Neural cell (in vitro differentiated cells): ENCODE results near the gene PCNA.

Experiments
- CTCF ChIP-seq: fragments of 450-650 bp; IDR thresholded peaks from 2 replicates; pipeline ENCODE4 v1.5.1; 2014; ENCODE audit warnings: antibody characterized with exemption, mild to moderate bottlenecking, moderate library complexity; ENCODE audit not compliant: poor library complexity, severe bottlenecking
- EZH2 ChIP-seq: fragments of 200-600, 300-800 bp; shearing (Covaris generic), sonication (generic); IDR thresholded peaks from 2 replicates; pipeline ENCODE4 v1.6.1; 2014; ENCODE audit warnings: antibody characterized with exemption, low read length, borderline replicate concordance, mild to moderate bottlenecking; ENCODE audit not compliant: insufficient read depth, poor library complexity, severe bottlenecking
- POLR2AphosphoS5 ChIP-seq: IDR thresholded peaks from 2 replicates; pipeline ENCODE4 v1.6.1; 2012
- REST ChIP-seq: IDR thresholded peaks from 2 replicates; pipeline ENCODE4 v1.6.1; 2012; ENCODE audit warnings: borderline replicate concordance

- TF ChIP-seq CTCF: no peak
- TF ChIP-seq POLR2AphosphoS5: no peak
- TF ChIP-seq EZH2: no peak
- no peak for TF ChIP-seq REST
Measured at GRCh38 chr20:5153612-5154542, 34.1 kb upstream of the PCNA start.
